ENCODE results near the gene MIPEP. TPM values are rescaled to one million over a fixed set of nuclear protein-coding genes. Genes with fewer than 3 reads are reported as not detected.

The MIPEP gene
- total and polyA plus RNA-seq, 10 of the 15 experiments (the other 5 are each of a cell fraction or from before 2014, with no cell fraction given), result 15.6 to 56.2 (median 29.8) TPM

DNA sequence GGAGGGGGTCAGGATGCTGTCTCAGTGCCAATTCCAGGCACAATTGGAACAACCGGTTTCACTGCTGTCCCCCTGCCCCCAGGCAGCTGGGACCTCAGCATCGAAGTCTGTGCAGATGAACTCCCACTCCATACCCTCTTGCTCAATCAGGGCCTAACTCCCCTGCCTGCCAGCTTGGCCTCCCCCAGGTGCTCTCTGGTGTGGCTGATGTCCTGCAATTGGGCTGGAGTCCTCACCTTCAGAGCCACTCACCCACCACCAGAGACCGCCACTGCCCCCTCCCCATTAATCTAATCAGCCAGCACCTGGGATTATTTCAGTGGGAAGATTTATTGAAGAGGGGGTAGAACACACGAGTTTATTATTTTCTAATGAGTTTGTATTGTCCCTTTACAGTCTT is 118.8 kb downstream of the MIPEP start (continued):
- TF ChIP-seq, protein P1, sequence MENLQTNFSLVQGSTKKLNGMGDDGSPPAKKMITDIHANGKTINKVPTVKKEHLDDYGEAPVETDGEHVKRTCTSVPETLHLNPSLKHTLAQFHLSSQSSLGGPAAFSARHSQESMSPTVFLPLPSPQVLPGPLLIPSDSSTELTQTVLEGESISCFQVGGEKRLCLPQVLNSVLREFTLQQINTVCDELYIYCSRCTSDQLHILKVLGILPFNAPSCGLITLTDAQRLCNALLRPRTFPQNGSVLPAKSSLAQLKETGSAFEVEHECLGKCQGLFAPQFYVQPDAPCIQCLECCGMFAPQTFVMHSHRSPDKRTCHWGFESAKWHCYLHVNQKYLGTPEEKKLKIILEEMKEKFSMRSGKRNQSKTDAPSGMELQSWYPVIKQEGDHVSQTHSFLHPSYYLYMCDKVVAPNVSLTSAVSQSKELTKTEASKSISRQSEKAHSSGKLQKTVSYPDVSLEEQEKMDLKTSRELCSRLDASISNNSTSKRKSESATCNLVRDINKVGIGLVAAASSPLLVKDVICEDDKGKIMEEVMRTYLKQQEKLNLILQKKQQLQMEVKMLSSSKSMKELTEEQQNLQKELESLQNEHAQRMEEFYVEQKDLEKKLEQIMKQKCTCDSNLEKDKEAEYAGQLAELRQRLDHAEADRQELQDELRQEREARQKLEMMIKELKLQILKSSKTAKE (IDR thresholded peaks at IDR 0.05; ENCODE audit: low read depth, poor library complexity, severe bottlenecking), result no peak
- TF ChIP-seq MEF2B (IDR thresholded peaks at IDR 0.05; ENCODE audit: partially characterized antibody, poor library complexity, severe bottlenecking) (no peak), HDAC6 (IDR thresholded peaks at IDR 0.05; ENCODE audit: unreplicated experiment) (no peak), ATF7 (IDR thresholded peaks at IDR 0.05; ENCODE audit: low read depth) (no peak)

DNA sequence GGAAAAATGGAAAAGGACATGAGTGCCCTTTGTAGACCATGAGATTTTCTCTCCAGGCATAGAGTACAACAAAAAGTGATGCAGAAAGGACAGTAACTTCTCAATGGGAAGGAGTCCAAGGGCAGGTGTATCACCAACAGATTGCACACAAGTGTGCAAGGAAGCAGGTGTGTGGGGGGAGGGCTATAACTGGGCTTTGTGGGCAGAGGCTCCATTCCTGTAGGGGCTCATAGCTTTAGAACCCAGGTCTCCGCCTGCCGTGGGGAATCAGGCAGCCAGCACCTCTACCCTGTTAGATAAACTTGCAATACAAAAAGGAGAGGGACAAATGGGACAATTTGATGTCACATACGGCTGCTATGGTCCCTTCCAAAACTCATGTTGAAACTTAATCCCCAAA is 119.8 kb downstream of the MIPEP start:
- no peaks in the 10 kb centered on the region for H3K79me2 ChIP-seq (ENCODE audit: control insufficient read depth, insufficient read depth, low read length)
- in situ Hi-C loops (cut with MboI), result no loop called here
- peaks cover 44% of the 10 kb centered on the region for H3K4me1 ChIP-seq (ENCODE audit: control insufficient read depth, insufficient read depth, low read length)
- 89% methylated on average over 3 of the region's 3 CpGs for WGBS (ENCODE audit: insufficient coverage, insufficient replicate concordance, low lambda C conversion rate, missing lambda C conversion rate)
- no peak overlapping the region for H3K9ac ChIP-seq (ENCODE audit: control insufficient read depth, insufficient read depth, low read length)
- H4K20me1 ChIP-seq (ENCODE audit: control insufficient read depth, insufficient read depth), result no peaks in the 10 kb centered on the region
- SMC1A ChIA-PET (ENCODE audit: uncharacterized antibody, unreplicated experiment), result interaction anchor here (0.8 kb wide), 1 partner anchor 31 kb away, joined by 3 read pairs; no protein-coding TSS in a partner anchor
- no peak overlapping the region for H3K27ac ChIP-seq (ENCODE audit: control insufficient read depth, insufficient read depth)
- no peak overlapping the region for H3K4me3 ChIP-seq
- RAD21 ChIA-PET (ENCODE audit: unreplicated experiment), result no interaction called here
- DNase-seq (ENCODE audit: low read depth, low spot score), result no peak
- H2AFZ ChIP-seq (ENCODE audit: control insufficient read depth, low read depth, low read length), result no peak overlapping the region
- no TSS peak for BruUV-seq (replicated peaks)
- TF ChIP-seq RAD51 (IDR thresholded peaks at IDR 0.05) (no peak), ZNF24 (IDR thresholded peaks at IDR 0.05) (no peak), BACH1 (IDR thresholded peaks at IDR 0.05; ENCODE audit: borderline replicate concordance) (no peak), GATAD2B (conservative IDR thresholded peaks at IDR 0.05; ENCODE audit: low read depth) (no peak), ESRRA (IDR thresholded peaks at IDR 0.05; ENCODE audit: low read length) (no peak), HDGF (IDR thresholded peaks at IDR 0.05) (no peak), CHD2 (IDR thresholded peaks at IDR 0.05; ENCODE audit: borderline replicate concordance, low read depth, low read length) (no peak), NFYA (IDR thresholded peaks at IDR 0.05; ENCODE audit: borderline replicate concordance, low read depth, low read length) (no peak), DPF2 (IDR thresholded peaks at IDR 0.05) (no peak), PML (IDR thresholded peaks at IDR 0.05; ENCODE audit: low read length) (no peak)
- TF ChIP-seq, protein P2, sequence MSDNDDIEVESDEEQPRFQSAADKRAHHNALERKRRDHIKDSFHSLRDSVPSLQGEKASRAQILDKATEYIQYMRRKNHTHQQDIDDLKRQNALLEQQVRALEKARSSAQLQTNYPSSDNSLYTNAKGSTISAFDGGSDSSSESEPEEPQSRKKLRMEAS (IDR thresholded peaks at IDR 0.05; ENCODE audit: low read depth, low read length), result no peak
- TF ChIP-seq, protein P3, sequence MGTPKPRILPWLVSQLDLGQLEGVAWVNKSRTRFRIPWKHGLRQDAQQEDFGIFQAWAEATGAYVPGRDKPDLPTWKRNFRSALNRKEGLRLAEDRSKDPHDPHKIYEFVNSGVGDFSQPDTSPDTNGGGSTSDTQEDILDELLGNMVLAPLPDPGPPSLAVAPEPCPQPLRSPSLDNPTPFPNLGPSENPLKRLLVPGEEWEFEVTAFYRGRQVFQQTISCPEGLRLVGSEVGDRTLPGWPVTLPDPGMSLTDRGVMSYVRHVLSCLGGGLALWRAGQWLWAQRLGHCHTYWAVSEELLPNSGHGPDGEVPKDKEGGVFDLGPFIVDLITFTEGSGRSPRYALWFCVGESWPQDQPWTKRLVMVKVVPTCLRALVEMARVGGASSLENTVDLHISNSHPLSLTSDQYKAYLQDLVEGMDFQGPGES (IDR thresholded peaks at IDR 0.05), result no peak
- TF ChIP-seq, protein P4, sequence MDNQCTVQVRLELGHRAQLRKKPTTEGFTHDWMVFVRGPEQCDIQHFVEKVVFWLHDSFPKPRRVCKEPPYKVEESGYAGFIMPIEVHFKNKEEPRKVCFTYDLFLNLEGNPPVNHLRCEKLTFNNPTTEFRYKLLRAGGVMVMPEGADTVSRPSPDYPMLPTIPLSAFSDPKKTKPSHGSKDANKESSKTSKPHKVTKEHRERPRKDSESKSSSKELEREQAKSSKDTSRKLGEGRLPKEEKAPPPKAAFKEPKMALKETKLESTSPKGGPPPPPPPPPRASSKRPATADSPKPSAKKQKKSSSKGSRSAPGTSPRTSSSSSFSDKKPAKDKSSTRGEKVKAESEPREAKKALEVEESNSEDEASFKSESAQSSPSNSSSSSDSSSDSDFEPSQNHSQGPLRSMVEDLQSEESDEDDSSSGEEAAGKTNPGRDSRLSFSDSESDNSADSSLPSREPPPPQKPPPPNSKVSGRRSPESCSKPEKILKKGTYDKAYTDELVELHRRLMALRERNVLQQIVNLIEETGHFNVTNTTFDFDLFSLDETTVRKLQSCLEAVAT (IDR thresholded peaks at IDR 0.05), result no peak
- intact Hi-C loops (cut with micrococcal nuclease; ENCODE audit: unreplicated experiment), result no loop called here
- no peak overlapping the region for H3K4me2 ChIP-seq (ENCODE audit: control insufficient read depth, insufficient read depth)
- no peak for ATAC-seq
- CTCF ChIA-PET, result no interaction called here
- no peak for FAIRE-seq
- no peaks in the 10 kb centered on the region for H3K27me3 ChIP-seq (replicated peaks in 1 of 2; ENCODE audit: control insufficient read depth in 2 of 2, insufficient read depth in 2 of 2, low read length in 1 of 2)
- no peaks in the 10 kb centered on the region for H3K36me3 ChIP-seq (ENCODE audit: control insufficient read depth in 2 of 2, insufficient read depth in 2 of 2, low read length in 1 of 2)
- POLR2A ChIA-PET, result no interaction called here
- H3K9me3 ChIP-seq (replicated peaks; ENCODE audit: control insufficient read depth, insufficient read depth, low read length), result no peaks in the 10 kb centered on the region

Measured in GM12878 (cell line).